Dendritic cell treated with granulocyte-macrophage colony-stimulating factor and Interleukin-4, amounts not matched to agents 40 ng/mL and 50 ng/mL, for 4 days (primary cell): Measurements from ENCODE around the gene MUCL3.

Source experiments
- H3K27ac Mint-ChIP-seq: one replicate; pipeline ENCODE4 v1.8.0; 2022; ENCODE audit warnings: mild to moderate bottlenecking, mixed read lengths
- H3K27me3 Mint-ChIP-seq: one replicate; pipeline ENCODE4 v1.8.0; 2022; ENCODE audit warnings: mild to moderate bottlenecking, mixed read lengths
- H3K36me3 Mint-ChIP-seq: one replicate; pipeline ENCODE4 v1.8.0; 2022; ENCODE audit warnings: low read depth, mixed read lengths
- H3K4me1 Mint-ChIP-seq: one replicate; pipeline ENCODE4 v1.8.0; 2022; ENCODE audit warnings: low read depth, mixed read lengths
- H3K4me3 Mint-ChIP-seq: one replicate; pipeline ENCODE4 v1.8.0; 2022; ENCODE audit warnings: mild to moderate bottlenecking, moderate library complexity, mixed read lengths
- H3K9me3 Mint-ChIP-seq: one replicate; pipeline ENCODE4 v1.8.0; 2022; ENCODE audit warnings: mixed read lengths
- intact Hi-C: fragments of 100-400 bp; cut with micrococcal nuclease; formaldehyde crosslinking; loops from one replicate; pipeline ENCODE4 v1.15.0; 2022

Gene MUCL3

GRCh38 chr6:30938730-30939129, 2.0 kb upstream of the MUCL3 start:
- Mint-ChIP-seq H3K27ac (no peak overlapping the region), H3K4me1 (peaks cover 13% of the 10 kb centered on the region), H3K4me3 (no peak overlapping the region), H3K9me3 (no peaks in the 10 kb centered on the region), H3K27me3 (peaks cover 53% of the 10 kb centered on the region), H3K36me3 (no peaks in the 10 kb centered on the region)
- intact Hi-C loops = no loop called here

GRCh38 chr6:30939473-30939872, 1.3 kb upstream of the MUCL3 start:
- peaks cover 59% of the 10 kb centered on the region for H3K27me3 Mint-ChIP-seq
- H3K36me3 Mint-ChIP-seq = no peaks in the 10 kb centered on the region
- peaks cover 13% of the 10 kb centered on the region for H3K4me1 Mint-ChIP-seq
- no peak overlapping the region for H3K4me3 Mint-ChIP-seq
- H3K9me3 Mint-ChIP-seq = no peaks in the 10 kb centered on the region
- intact Hi-C loops = no loop called here
- no peak overlapping the region for H3K27ac Mint-ChIP-seq

GRCh38 chr6:30942338-30943060, 1.7 kb downstream of the MUCL3 start:
- H3K4me3 Mint-ChIP-seq = no peak overlapping the region
- intact Hi-C loops = no loop called here
- no peaks in the 10 kb centered on the region for H3K9me3 Mint-ChIP-seq
- peaks cover 7% of the 10 kb centered on the region for H3K4me1 Mint-ChIP-seq
- no peaks in the 10 kb centered on the region for H3K36me3 Mint-ChIP-seq
- peaks cover 62% of the 10 kb centered on the region for H3K27me3 Mint-ChIP-seq
- H3K27ac Mint-ChIP-seq = no peak overlapping the region

GRCh38 chr6:30944051-30944450, 3.3 kb downstream of the MUCL3 start:
- H3K4me3 Mint-ChIP-seq = no peak overlapping the region
- H3K36me3 Mint-ChIP-seq = no peaks in the 10 kb centered on the region
- intact Hi-C loops = no loop called here
- peaks cover 73% of the 10 kb centered on the region for H3K27me3 Mint-ChIP-seq
- no peak overlapping the region for H3K27ac Mint-ChIP-seq
- H3K9me3 Mint-ChIP-seq = no peaks in the 10 kb centered on the region
- H3K4me1 Mint-ChIP-seq = peaks cover 7% of the 10 kb centered on the region

- Mint-ChIP-seq H3K4me1 (peaks cover 7% of the 10 kb centered on the region), H3K36me3 (no peaks in the 10 kb centered on the region), H3K9me3 (peaks cover 2% of the 10 kb centered on the region), H3K4me3 (no peak overlapping the region), H3K27ac (no peak overlapping the region), H3K27me3 (peaks cover 81% of the 10 kb centered on the region)
- intact Hi-C loops = no loop called here
Observed at GRCh38 chr6:30945281-30945680, 4.5 kb downstream of the MUCL3 start.

GRCh38 chr6:30947231-30947630, 6.5 kb downstream of the MUCL3 start:
- no peak overlapping the region for H3K27ac Mint-ChIP-seq
- H3K4me3 Mint-ChIP-seq = no peak overlapping the region
- peaks cover 11% of the 10 kb centered on the region for H3K9me3 Mint-ChIP-seq
- no peaks in the 10 kb centered on the region for H3K36me3 Mint-ChIP-seq
- H3K27me3 Mint-ChIP-seq = peaks cover 81% of the 10 kb centered on the region
- intact Hi-C loops = no loop called here
- H3K4me1 Mint-ChIP-seq = peaks cover 7% of the 10 kb centered on the region

- Mint-ChIP-seq H3K27ac (no peak overlapping the region), H3K9me3 (peaks cover 11% of the 10 kb centered on the region), H3K4me1 (no peaks in the 10 kb centered on the region), H3K27me3 (peaks cover 83% of the 10 kb centered on the region), H3K4me3 (no peak overlapping the region), H3K36me3 (no peaks in the 10 kb centered on the region)
- intact Hi-C loops = no loop called here
Observed at GRCh38 chr6:30948811-30949210, 8.0 kb downstream of the MUCL3 start.

- intact Hi-C loops = no loop called here
- Mint-ChIP-seq H3K4me1 (peaks cover 17% of the 10 kb centered on the region), H3K27ac (no peak overlapping the region), H3K27me3 (peaks cover 97% of the 10 kb centered on the region), H3K4me3 (no peak overlapping the region), H3K9me3 (peaks cover 11% of the 10 kb centered on the region), H3K36me3 (no peaks in the 10 kb centered on the region)
Observed at GRCh38 chr6:30951907-30952469, 11.2 kb downstream of the MUCL3 start.

- H3K4me3 Mint-ChIP-seq = peak overlapping the region; percentile 59
- peaks cover 17% of the 10 kb centered on the region for H3K4me1 Mint-ChIP-seq
- H3K9me3 Mint-ChIP-seq = peaks cover 11% of the 10 kb centered on the region
- peaks cover 95% of the 10 kb centered on the region for H3K27me3 Mint-ChIP-seq
- intact Hi-C loops = no loop called here
- H3K36me3 Mint-ChIP-seq = no peaks in the 10 kb centered on the region
- peak overlapping the region; percentile 31 for H3K27ac Mint-ChIP-seq
Observed at GRCh38 chr6:30954631-30955366, 14.0 kb downstream of the MUCL3 start.

- H3K4me3 Mint-ChIP-seq = peak overlapping the region; percentile 59
- no peaks in the 10 kb centered on the region for H3K36me3 Mint-ChIP-seq
- intact Hi-C loops = no loop called here
- peaks cover 89% of the 10 kb centered on the region for H3K27me3 Mint-ChIP-seq
- peaks cover 7% of the 10 kb centered on the region for H3K9me3 Mint-ChIP-seq
- H3K4me1 Mint-ChIP-seq = peaks cover 17% of the 10 kb centered on the region
- peak overlapping the region; percentile 31 for H3K27ac Mint-ChIP-seq
Observed at GRCh38 chr6:30955367-30956042, 14.7 kb downstream of the MUCL3 start.

- peaks cover 80% of the 10 kb centered on the region for H3K27me3 Mint-ChIP-seq
- H3K27ac Mint-ChIP-seq = no peak overlapping the region
- no peaks in the 10 kb centered on the region for H3K9me3 Mint-ChIP-seq
- H3K4me1 Mint-ChIP-seq = peaks cover 17% of the 10 kb centered on the region
- no peak overlapping the region for H3K4me3 Mint-ChIP-seq
- intact Hi-C loops = no loop called here
- no peaks in the 10 kb centered on the region for H3K36me3 Mint-ChIP-seq
Observed at GRCh38 chr6:30957716-30958115, 16.9 kb downstream of the MUCL3 start.

- no peaks in the 10 kb centered on the region for H3K36me3 Mint-ChIP-seq
- H3K27ac Mint-ChIP-seq = no peak overlapping the region
- peaks cover 74% of the 10 kb centered on the region for H3K27me3 Mint-ChIP-seq
- intact Hi-C loops = no loop called here
- H3K9me3 Mint-ChIP-seq = no peaks in the 10 kb centered on the region
- no peak overlapping the region for H3K4me3 Mint-ChIP-seq
- H3K4me1 Mint-ChIP-seq = peaks cover 5% of the 10 kb centered on the region
Observed at GRCh38 chr6:30960907-30961673, 20.3 kb downstream of the MUCL3 start.

- Mint-ChIP-seq H3K27me3 (peaks cover 59% of the 10 kb centered on the region), H3K9me3 (no peaks in the 10 kb centered on the region), H3K27ac (no peak overlapping the region), H3K4me1 (no peaks in the 10 kb centered on the region), H3K36me3 (no peaks in the 10 kb centered on the region), H3K4me3 (no peak overlapping the region)
- intact Hi-C loops = no loop called here
Observed at GRCh38 chr6:30962716-30963115, 21.9 kb downstream of the MUCL3 start.
